Measurements from ENCODE around the gene ING2.

GRCh38 chr4:183504064-183504929 is 561 bp upstream of the ING2 start:
- TF ChIP-seq ZNF280C (tag by site-specific recombination; IDR thresholded peaks at IDR 0.05) (no peak), CTCF (tag by site-specific recombination; IDR thresholded peaks at IDR 0.05) (peak; percentile 51; the same call in 1 of the 2 replicates), ZNF580 (tag by site-specific recombination; IDR thresholded peaks at IDR 0.05) (no peak), ZFP41 (tag by site-specific recombination; IDR thresholded peaks at IDR 0.05; ENCODE audit: borderline replicate concordance) (no peak)

All from HEK293 (cell line).